ENCODE data around the gene PXYLP1. TPM values are rescaled to one million over a fixed set of nuclear protein-coding genes. Genes with fewer than 3 reads are reported as not detected.
A peak's percentile ranks its signal among the peaks of the same experiment; 100 is the strongest.

PXYLP1 gene
- total RNA-seq, 2 donors from 2014 or later, result 7.5 to 14.5 TPM

DNA sequence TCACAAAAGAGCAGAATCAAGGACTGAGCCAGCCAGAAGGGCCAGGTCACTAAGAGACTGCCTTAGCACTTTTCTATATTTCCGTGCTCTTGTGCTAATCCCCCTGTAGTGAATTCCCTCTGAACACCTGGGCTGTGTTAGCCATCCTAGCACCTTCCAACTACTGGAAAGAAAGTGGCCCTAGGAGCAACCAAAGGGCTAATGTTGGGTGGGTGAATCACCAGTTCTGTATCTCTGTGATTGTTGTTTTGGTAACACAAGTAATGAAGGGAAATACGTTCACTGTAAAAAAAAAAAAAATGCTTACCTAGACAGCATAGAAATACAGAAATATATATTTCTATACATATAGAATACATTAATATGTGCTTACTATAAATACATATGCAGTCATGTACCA is 43.9 kb downstream of the PXYLP1 start:
- Histone ChIP-seq H3K27me3 (no peaks in the 10 kb centered on the region), H3K4me1 (peaks cover 0 to 19% of the 10 kb centered on the region in 2 donors), H3K9me3 (no peaks in the 10 kb centered on the region), H3K36me3 (no peaks in the 10 kb centered on the region), H3K27ac (no peak overlapping the region), H3K4me3 (no peak overlapping the region)
- TF ChIP-seq, protein P1, sequence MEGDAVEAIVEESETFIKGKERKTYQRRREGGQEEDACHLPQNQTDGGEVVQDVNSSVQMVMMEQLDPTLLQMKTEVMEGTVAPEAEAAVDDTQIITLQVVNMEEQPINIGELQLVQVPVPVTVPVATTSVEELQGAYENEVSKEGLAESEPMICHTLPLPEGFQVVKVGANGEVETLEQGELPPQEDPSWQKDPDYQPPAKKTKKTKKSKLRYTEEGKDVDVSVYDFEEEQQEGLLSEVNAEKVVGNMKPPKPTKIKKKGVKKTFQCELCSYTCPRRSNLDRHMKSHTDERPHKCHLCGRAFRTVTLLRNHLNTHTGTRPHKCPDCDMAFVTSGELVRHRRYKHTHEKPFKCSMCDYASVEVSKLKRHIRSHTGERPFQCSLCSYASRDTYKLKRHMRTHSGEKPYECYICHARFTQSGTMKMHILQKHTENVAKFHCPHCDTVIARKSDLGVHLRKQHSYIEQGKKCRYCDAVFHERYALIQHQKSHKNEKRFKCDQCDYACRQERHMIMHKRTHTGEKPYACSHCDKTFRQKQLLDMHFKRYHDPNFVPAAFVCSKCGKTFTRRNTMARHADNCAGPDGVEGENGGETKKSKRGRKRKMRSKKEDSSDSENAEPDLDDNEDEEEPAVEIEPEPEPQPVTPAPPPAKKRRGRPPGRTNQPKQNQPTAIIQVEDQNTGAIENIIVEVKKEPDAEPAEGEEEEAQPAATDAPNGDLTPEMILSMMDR (IDR thresholded peaks at IDR 0.05), result no peak
- DNase-seq (ENCODE audit: low spot score), result no peak

DNA sequence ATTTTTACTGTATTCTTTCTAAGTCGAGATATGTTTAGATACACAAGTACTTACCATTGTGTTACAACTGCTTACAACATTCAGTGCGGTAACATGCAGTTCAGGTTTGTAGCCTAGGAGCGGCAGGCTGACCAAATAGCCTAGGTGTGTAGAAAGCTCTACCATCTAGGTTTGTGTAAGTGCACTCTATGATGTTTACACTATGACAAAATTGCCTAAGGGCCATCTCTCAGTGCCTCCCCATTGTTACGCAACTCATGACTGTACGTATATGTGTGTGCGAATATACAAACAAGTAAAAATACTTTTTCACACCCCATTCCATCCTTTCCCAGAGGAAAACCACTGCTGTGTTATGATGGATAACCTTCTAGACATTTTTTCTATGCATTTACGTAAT is 44.3 kb downstream of the PXYLP1 start:
- TF ChIP-seq, protein P1 (IDR thresholded peaks at IDR 0.05), result no peak
- DNase-seq (ENCODE audit: low spot score), result peak; percentile 16
- peaks cover under 1% of the 10 kb centered on the region for H3K36me3 ChIP-seq
- no peaks in the 10 kb centered on the region for H3K9me3 ChIP-seq
- H3K27me3 ChIP-seq, result no peaks in the 10 kb centered on the region
- peaks cover 0 to 19% of the 10 kb centered on the region in 2 donors for H3K4me1 ChIP-seq
- H3K4me3 ChIP-seq, result no peak overlapping the region
- no peak overlapping the region for H3K27ac ChIP-seq

DNA sequence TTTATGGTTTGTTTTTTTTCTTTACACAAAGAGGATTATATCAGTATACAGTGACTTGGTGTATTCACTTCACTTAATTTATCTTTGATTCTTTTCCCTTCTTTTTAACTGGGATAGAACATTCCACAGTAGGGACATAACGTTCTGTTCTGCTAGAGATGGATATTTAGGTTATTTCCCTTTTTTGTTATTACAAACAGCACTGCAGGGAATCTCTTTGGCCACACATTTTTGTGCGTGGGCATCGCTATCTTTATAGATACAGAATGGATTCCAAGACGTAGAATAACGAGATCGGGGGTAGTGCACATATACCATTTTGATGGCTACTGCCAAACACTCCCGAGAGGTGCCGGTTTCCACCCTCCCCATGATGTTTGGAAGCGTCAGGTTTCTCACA is 44.8 kb downstream of the PXYLP1 start:
- Histone ChIP-seq H3K36me3 (peaks cover 4% of the 10 kb centered on the region), H3K4me1 (peaks cover 0 to 14% of the 10 kb centered on the region in 2 donors), H3K9me3 (no peaks in the 10 kb centered on the region), H3K27me3 (no peaks in the 10 kb centered on the region), H3K4me3 (no peak overlapping the region), H3K27ac (no peak overlapping the region)
- DNase-seq (ENCODE audit: low spot score), result peak; percentile 13
- TF ChIP-seq, protein P1 (IDR thresholded peaks at IDR 0.05), result no peak

DNA sequence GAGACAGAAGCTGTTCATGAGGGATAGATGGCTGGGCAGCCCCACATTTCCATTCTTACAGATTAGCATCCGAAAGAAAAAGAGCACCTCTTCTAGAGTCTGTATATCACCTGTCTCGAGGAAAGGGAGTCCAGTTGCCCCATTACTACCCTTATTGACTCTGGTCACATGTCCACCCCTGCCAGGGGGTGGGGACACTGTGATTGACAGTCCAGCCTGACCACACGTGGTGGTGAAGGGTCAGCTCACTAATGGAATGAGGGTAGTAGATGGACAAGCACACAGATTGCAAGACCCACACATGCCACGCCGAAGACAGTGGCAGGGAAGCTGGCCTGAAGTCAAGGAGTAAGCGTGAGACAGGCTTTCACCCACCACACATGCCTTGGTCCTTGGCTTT is 45.8 kb downstream of the PXYLP1 start:
- TF ChIP-seq, protein P1 (IDR thresholded peaks at IDR 0.05), result no peak
- Histone ChIP-seq H3K36me3 (peaks cover 5% of the 10 kb centered on the region), H3K27me3 (no peaks in the 10 kb centered on the region), H3K9me3 (no peaks in the 10 kb centered on the region), H3K27ac (no peak overlapping the region), H3K4me3 (no peak overlapping the region), H3K4me1 (peaks cover 0 to 12% of the 10 kb centered on the region in 2 donors)
- DNase-seq (ENCODE audit: low spot score), result peak; percentile 40

DNA sequence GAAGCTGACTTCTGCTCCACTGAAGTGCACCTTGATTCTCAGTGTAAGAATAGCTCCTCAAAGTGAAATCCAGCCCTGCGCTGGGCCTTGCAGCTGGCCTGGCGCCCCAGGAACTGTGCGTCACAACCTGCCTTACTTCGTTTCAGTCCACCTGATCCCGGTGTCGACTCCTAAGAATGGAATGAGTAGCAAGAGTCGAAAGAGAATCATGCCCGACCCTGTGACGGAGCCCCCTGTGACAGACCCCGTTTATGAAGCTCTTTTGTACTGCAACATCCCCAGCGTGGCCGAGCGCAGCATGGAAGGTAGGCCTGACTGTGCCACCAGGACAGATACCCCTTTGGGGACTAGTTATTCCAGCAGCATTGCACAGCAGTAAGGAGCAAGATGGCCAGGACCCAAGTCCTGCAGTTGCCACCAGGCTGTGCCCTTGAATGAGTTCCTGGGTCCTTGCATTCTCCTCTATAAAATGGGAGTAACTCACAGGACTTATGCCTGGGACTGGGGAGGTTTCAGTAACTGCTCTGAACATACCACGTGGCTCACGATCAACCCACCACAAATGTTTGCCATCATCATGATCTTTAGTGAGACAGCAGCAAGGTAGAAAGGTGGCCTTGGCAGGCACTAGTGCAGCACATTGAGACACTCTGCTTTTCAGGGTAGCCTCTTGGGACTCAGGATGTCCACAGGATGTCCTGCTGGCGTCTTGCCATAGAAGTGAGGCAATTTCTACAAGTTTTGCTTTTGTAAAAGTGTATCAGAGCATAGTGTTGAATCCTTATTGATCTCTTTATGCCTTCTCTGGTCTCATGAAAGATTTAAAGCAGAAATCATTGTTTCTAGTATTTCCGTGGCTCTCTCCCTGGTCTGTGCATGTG is 46.8 kb downstream of the PXYLP1 start:
- H3K36me3 ChIP-seq, result peaks cover 5% of the 10 kb centered on the region
- DNase-seq (ENCODE audit: low spot score), result peak; percentile 58
- TF ChIP-seq, protein P1 (IDR thresholded peaks at IDR 0.05), result no peak
- H3K4me3 ChIP-seq, result no peak overlapping the region
- no peaks in the 10 kb centered on the region for H3K27me3 ChIP-seq
- H3K9me3 ChIP-seq, result no peaks in the 10 kb centered on the region
- no peak overlapping the region for H3K27ac ChIP-seq
- H3K4me1 ChIP-seq, result peaks cover 0 to 12% of the 10 kb centered on the region in 2 donors
